Activated CD4-positive, alpha-beta T cell treated with anti-CD3 and anti-CD28 coated beads, Interleukin-2, Interleukin-4, amounts not matched to agents 100 ng/mL and 50 ng/mL, durations not matched to agents 16 hours and 8 hours (primary cell): ENCODE measurements around the gene HSD17B8.

Source experiments
- DNase-seq: peaks from one replicate; pipeline ENCODE4 v3.0.0-alpha.2; 2020; ENCODE audit warnings: low spot score

The HSD17B8 gene

GRCh38 chr6:33171016-33171879 is 33.2 kb upstream of the HSD17B8 start:
- no peak for DNase-seq

GRCh38 chr6:33171880-33172687 is 32.4 kb upstream of the HSD17B8 start:
- DNase-seq, result no peak

- no peak for DNase-seq
These were observed 31.5 kb upstream of the HSD17B8 start for GRCh38 chr6:33172688-33173534.

- DNase-seq, result no peak
These were observed 30.8 kb upstream of the HSD17B8 start for GRCh38 chr6:33173535-33174180.

- no peak for DNase-seq
These were observed 29.7 kb upstream of the HSD17B8 start for GRCh38 chr6:33174784-33175183.

- no peak for DNase-seq
These were observed 28.9 kb upstream of the HSD17B8 start for GRCh38 chr6:33175436-33176069.

- DNase-seq, result no peak
These were observed 27.5 kb upstream of the HSD17B8 start for GRCh38 chr6:33176906-33177305.

- no peak for DNase-seq
These were observed 26.7 kb upstream of the HSD17B8 start for GRCh38 chr6:33177552-33178446.

- DNase-seq, result no peak
These were observed 25.5 kb upstream of the HSD17B8 start for GRCh38 chr6:33178755-33179475.

GRCh38 chr6:33181141-33181540 is 23.3 kb upstream of the HSD17B8 start:
- no peak for DNase-seq

- DNase-seq, result no peak
These were observed 21.3 kb upstream of the HSD17B8 start for GRCh38 chr6:33183071-33183683.

- DNase-seq, result no peak
These were observed 19.3 kb upstream of the HSD17B8 start for GRCh38 chr6:33185190-33185589.

- no peak for DNase-seq
These were observed 18.7 kb upstream of the HSD17B8 start for GRCh38 chr6:33185654-33186187.

GRCh38 chr6:33187809-33188208 is 16.6 kb upstream of the HSD17B8 start:
- no peak for DNase-seq

GRCh38 chr6:33189164-33189563 is 15.3 kb upstream of the HSD17B8 start:
- no peak for DNase-seq

- no peak for DNase-seq
These were observed 14.6 kb upstream of the HSD17B8 start for GRCh38 chr6:33189625-33190448.

GRCh38 chr6:33190504-33191107 is 13.8 kb upstream of the HSD17B8 start:
- DNase-seq, result no peak
